NCI-H187 treated with DMSO at 0.1 percent for 48 hours (cell line): ENCODE results near the gene NAPG.
"Not testable (repeated sequence)": the region's sequence is repeated elsewhere in the genome, so short reads cannot be mapped to it uniquely, and the experiment has no call there.

ENCODE experiments used
- DNase-seq: peaks from one replicate; lab custom pipeline; 2025; lab: John Stamatoyannopoulos, UW

NAPG gene

GRCh38 chr18:10579079-10579867, 53.4 kb downstream of the NAPG start:
- no peak for DNase-seq

- no peak for DNase-seq
Measured at GRCh38 chr18:10580215-10580614, 54.4 kb downstream of the NAPG start.

GRCh38 chr18:10585260-10585659, 59.4 kb downstream of the NAPG start:
- DNase-seq = no peak

- DNase-seq = no peak
Measured at GRCh38 chr18:10588975-10589374, 63.1 kb downstream of the NAPG start.

- no peak for DNase-seq
Measured at GRCh38 chr18:10590412-10590811, 64.6 kb downstream of the NAPG start.

GRCh38 chr18:10591896-10592295, 66.1 kb downstream of the NAPG start:
- no peak for DNase-seq

GRCh38 chr18:10593366-10594022, 67.7 kb downstream of the NAPG start:
- DNase-seq = not testable (repeated sequence)

- DNase-seq = not testable (repeated sequence)
Measured at GRCh38 chr18:10595917-10596316, 70.1 kb downstream of the NAPG start.

- not testable (repeated sequence) for DNase-seq
Measured at GRCh38 chr18:10597695-10598094, 71.9 kb downstream of the NAPG start.

- not testable (repeated sequence) for DNase-seq
Measured at GRCh38 chr18:10600701-10601100, 74.9 kb downstream of the NAPG start.
